OCI-M1 (cell line): ENCODE data around the gene WDR88.
A peak's percentile ranks its signal among the peaks of the same experiment; 100 is the strongest.
"Not testable (repeated sequence)": the region's sequence is repeated elsewhere in the genome, so short reads cannot be mapped to it uniquely, and the experiment has no call there.

Experiments
- DNase-seq: peaks from one replicate; lab custom pipeline; 2025; lab: John Stamatoyannopoulos, UW

WDR88 gene

GRCh38 chr19:33212436-33213172, 80.7 kb downstream of the WDR88 start:
- DNase-seq: no peak

GRCh38 chr19:33214596-33214995, 82.7 kb downstream of the WDR88 start:
- DNase-seq: peak; percentile 34

- DNase-seq: no peak
These were observed 83.7 kb downstream of the WDR88 start for GRCh38 chr19:33215438-33216197.

- DNase-seq: no peak
These were observed 84.4 kb downstream of the WDR88 start for GRCh38 chr19:33216198-33216830.

- DNase-seq: no peak
These were observed 86.0 kb downstream of the WDR88 start for GRCh38 chr19:33217881-33218280.

GRCh38 chr19:33219261-33219815, 87.4 kb downstream of the WDR88 start:
- DNase-seq: no peak

GRCh38 chr19:33220115-33220514, 88.2 kb downstream of the WDR88 start:
- no peak for DNase-seq

- no peak for DNase-seq
These were observed 88.8 kb downstream of the WDR88 start for GRCh38 chr19:33220735-33221134.

- DNase-seq: no peak
These were observed 89.7 kb downstream of the WDR88 start for GRCh38 chr19:33221638-33222037.

- not testable (repeated sequence) for DNase-seq
These were observed 90.3 kb downstream of the WDR88 start for GRCh38 chr19:33222255-33222654.

GRCh38 chr19:33224694-33225457, 93.0 kb downstream of the WDR88 start:
- DNase-seq: no peak
